DMS79 (cell line): ENCODE data around the gene FAM53B.
"Not testable (repeated sequence)": the region's sequence is repeated elsewhere in the genome, so short reads cannot be mapped to it uniquely, and the experiment has no call there.

Source experiments
- DNase-seq: peaks from one replicate; lab custom pipeline; 2025; lab: John Stamatoyannopoulos, UW

Gene FAM53B

GRCh38 chr10:124628676-124629021 lies 115.5 kb downstream of the FAM53B start:
- DNase-seq: no peak

DNA sequence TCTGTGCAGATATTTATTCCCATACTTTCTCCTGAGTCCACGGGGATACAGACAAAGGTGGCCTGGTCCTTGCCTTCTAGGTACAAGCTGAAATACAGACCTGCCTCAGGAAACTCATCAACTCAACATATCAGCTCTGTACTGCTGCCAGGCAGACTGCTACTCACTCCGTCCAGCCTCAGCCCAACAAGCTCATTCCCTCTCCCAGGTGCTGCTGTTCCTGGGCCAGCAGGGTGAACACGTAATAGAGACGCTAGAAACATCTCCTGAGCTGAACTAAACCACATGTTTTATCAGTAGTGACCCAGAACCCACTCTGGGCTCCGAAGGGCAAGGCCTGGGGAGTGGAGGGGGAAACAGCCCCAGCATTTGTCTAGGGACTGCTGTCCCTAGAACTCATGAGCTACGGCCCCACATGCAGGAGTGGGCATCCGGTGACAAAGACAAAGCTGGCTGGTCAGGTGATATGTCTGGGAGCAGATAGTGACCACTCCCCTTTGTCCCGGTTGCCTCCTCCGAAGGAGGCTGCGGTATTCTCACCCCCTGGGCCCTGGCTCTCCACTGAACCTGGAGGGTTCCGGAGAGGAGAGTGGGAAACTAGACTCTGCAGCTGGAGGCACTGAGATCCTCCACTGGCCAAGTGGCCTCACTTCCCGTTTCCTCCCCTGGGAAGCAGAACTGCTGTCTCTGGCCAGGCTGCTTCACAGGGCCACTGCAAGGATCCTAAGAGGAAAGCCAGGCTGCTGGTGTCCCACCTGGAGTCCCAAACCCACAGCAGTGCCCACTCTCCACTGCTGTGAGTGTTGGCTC lies 116.1 kb downstream of the FAM53B start:
- no peak for DNase-seq

- DNase-seq: no peak
Measured at GRCh38 chr10:124626759-124627380, 117.3 kb downstream of the FAM53B start.

- no peak for DNase-seq
Measured at GRCh38 chr10:124625831-124626238, 118.3 kb downstream of the FAM53B start.

GRCh38 chr10:124624895-124625294 lies 119.3 kb downstream of the FAM53B start:
- DNase-seq: peak; percentile 38

DNA sequence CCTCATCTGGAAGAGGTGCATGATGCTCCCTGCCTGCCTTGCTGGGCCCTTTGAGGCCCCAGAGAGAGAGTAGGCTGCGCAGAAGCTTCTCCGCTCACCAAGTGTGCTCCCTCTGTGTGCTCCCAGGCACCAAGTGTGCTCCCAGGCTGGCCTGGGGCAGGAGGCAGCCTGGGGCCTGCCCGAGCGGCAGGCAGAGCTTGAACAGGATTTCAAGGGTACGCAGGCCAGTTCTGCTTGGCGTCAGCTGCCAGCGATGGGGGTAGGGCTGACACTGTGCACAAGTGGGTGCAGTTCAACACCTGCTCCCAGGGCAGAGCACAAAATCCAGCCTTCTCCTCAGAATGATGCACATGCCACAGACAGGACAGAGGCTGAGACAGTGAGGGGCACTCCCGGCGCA lies 119.7 kb downstream of the FAM53B start:
- peak; percentile 45 for DNase-seq

DNA sequence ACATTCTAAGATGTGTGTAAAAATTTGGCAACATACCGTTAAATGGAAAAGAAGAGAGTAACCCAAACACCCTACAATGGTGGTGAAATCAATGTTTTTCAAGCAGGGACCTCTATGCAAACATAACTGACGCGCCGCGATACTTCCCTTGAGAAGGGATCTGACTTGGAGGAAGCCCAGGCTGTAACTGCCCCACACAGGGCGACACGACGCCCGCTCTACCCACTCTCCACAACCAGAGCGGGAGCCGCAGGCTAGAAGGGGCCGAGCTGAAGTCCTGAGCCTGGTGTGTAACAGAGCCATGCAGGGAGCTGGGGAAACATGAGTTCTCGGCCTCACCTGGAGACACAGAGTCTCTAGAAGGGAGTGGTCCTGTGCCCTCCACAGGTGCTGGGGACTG lies 120.2 kb downstream of the FAM53B start:
- no peak for DNase-seq

GRCh38 chr10:124622866-124623536 lies 121.2 kb downstream of the FAM53B start:
- no peak for DNase-seq

- DNase-seq: peak; percentile 53
Measured at GRCh38 chr10:124622158-124622557, 122.0 kb downstream of the FAM53B start.

GRCh38 chr10:124621637-124622036 lies 122.5 kb downstream of the FAM53B start:
- DNase-seq: peak; percentile 27

- DNase-seq: no peak
Measured at GRCh38 chr10:124619802-124620490, 124.2 kb downstream of the FAM53B start.

DNA sequence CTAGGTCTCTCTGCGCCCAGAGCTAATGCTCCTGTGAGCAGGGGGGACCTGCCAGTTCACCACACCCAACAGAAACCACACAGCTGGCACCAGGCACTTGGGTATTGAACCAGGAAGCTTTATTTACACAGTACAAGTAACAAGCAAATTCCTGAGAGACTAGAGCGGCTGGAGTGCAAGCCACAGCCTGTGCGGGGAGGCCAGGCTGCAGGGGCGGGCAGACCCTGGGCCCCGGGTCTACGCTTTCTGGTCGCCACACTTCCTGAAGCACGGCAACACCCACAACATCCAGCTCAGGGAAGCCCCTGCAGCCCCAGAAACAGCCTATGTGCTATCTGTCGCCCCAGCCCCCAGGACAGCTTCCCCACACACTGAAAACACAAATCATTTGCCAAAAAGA lies 125.0 kb downstream of the FAM53B start:
- DNase-seq: peak; percentile 38

DNA sequence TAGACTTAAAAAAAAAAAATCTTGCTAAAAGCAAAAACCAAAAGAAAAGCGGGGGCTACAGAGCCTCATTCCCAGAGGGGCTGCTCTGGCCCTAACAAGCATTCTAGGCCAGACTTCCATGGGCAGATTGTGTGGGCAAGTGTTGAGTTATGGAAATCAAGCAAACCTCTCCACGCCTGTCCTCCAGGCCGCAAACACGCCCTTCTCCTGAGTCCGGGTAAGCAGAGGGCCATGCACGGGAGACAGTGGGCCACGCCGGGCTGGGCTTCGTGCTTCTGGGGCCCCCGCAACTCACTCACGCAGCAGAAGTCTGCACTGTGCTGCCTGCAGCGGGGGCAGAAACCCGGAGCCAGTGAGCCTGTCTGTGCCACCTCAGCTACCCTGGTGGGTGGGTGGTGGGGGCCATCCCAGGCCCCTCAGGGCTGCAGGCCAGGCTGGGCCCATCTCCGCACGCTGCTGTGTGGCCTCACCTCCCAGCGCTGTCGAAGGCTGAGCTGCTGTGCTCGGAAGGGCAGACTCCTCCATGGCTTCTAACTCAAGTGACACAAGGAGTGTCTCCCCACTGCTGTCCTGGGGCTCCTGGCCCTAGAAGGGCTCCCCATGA lies 125.6 kb downstream of the FAM53B start:
- no peak for DNase-seq

- DNase-seq: no peak
Measured at GRCh38 chr10:124616836-124617130, 127.4 kb downstream of the FAM53B start.

DNA sequence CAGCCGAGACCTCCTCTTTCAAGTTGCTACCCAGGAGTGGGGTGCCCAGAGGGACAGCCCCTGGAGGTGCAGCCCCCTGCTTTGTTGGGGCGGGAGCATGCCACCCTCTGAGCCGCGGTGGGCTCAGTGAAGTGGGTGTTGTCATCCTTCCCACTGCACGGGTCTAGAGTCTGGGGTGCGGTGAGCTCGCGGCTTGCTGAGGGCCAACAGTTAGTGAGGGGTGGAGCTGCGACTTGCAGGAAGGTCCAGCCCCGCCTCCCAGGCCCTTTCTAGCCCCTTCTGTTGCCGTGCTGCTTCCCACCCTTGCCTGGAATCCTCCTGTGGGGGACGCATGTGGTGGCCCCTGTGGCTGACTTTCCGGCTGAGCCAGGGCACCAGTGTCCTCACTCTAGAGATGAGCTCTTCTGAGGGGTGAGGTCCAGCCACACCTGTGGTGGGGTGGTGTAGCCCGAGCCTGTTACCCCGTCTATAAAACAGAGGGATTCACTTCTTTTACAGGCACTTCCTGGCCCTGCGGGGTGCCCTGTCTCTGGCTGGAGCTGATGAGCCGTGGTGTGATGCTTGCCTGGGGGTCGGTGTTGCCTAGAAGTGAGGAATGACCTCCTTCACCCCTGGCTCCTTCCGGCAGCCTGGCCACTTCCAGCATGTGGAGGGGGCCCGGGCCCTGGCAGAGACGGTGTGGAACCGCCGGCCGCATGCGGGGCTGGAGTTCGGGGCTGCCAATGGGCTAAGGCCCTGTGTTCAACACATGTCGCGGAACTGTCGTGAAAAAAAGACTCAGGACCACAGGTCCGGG lies 127.9 kb downstream of the FAM53B start:
- no peak for DNase-seq

- DNase-seq: no peak
Measured at GRCh38 chr10:124615259-124615658, 128.9 kb downstream of the FAM53B start.

DNA sequence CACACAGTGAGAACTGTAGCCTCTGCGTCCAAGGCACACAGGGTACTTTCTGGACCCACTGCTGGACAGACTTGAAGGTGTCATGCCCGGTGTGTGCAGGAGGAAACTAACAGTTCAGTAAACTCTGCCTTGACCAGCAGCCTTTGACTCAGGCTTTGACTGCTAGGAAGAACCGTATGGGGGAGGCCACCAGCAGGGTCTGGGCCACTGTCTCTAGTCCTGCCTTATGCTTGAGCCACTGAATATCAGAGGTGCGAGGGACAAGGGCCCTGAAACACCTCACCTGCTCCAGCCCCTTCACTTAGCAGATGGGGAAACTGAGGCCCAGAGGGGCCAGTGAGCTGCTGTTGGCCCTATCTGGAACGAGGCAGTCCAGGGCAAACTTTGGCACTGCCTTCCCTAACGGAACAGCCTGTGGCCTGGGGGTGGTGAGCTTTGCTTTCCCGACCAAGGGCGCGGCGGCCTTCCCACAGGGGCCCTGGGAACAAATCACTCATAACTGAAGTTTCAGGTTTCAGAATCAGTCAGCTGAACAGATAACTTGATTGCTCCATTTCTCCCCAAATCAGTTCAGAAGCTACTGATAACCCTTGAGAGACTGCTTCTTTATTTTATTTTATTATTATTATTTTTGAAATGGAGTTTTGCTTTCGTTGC lies 130.0 kb downstream of the FAM53B start:
- no peak for DNase-seq

DNA sequence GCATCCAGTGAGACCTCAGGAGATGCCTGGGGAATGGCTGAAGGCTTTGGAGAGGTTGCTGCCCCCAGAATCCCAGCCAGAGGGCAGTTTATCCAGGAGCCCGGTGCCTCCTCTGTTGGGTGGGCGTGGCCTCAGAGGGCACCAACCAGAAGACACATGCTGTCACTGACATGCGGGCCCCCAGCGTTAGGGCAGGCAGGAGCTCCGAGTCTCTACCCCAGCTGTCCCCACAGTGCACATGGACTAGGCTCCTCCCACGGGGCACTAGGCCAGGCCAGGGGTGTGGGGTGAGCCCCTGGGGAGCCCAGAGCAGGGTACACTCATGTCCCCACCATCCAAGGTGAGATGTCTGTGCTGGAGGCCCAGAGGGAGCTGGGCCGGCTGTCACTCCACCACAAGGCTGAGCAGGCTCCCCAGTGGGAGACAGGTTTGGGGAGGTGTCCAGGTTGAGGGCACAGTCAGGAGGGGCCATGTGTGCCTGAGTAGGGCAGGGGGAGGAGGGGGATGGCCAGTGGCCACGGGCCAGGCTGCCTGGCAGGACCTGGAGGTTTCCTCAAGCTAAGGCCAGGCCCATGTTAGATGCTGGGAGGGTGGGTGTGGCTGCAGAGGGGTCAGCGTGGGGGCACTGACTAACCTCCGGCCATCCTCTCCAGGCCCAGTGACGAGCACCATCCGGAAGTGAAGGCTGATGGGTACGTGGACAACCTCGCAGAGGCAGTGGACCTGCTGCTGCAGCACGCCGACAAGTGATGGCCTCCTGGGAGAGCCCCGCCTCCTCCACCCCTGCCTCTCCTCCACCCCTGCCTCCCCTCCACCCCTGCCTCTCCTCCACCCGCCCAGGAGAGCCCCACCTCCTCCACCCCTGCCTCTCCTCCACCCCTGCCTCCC lies 131.3 kb downstream of the FAM53B start:
- no peak for DNase-seq

- no peak for DNase-seq
Measured at GRCh38 chr10:124611738-124612137, 132.4 kb downstream of the FAM53B start.

DNA sequence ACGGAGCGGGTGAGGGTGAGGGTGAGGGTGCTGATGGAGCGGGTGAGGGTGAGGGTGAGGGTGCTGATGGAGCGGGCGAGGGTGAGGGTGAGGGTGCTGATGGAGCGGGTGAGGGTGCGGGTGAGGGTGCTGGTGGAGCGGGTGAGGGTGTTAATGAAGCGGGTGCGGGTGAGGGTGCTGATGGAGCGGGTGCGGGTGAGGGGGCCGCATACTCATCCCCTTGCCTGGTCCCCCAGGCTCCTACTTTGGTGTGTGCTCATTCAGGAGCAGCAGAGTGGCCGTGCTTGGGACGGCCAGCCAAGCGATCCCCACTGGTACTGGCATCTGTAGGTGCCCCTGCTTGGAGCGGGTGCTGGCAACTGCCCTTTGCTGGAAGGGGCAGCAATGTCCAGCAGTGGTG lies 133.3 kb downstream of the FAM53B start:
- DNase-seq: not testable (repeated sequence)
